ENCODE results near the gene SMIM21.

SMIM21 gene

DNA sequence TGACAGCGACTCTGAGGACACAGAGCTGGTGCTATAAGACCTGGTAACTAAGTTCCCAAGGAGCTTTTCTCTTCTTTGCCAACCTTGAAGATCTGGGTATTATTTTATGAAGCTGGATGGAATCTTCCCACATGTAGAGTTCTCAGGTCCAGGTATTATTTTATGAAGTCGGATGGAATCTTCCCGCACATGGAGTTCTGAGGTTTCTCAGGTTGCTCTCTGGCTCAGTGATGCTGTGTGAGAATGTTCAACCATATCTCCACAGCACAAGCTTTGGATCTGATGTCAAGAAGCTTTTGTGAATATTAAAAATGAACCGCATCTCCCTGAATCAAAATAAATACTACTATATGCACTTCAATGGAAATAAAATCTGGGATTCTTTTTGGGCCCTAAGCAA is at the start of gene SMIM21:
SMIM21 (minus strand) TSS at position 101 of the 400 bp plus-strand sequence. CDS start 140 bp downstream, outside the sequence.
- TF ChIP-seq GATA3 (IDR thresholded peaks at IDR 0.05; ENCODE audit: low read depth, low read length) (no peak), GATA2 (IDR thresholded peaks at IDR 0.05; ENCODE audit: low read depth, low read length) (no peak)

DNA sequence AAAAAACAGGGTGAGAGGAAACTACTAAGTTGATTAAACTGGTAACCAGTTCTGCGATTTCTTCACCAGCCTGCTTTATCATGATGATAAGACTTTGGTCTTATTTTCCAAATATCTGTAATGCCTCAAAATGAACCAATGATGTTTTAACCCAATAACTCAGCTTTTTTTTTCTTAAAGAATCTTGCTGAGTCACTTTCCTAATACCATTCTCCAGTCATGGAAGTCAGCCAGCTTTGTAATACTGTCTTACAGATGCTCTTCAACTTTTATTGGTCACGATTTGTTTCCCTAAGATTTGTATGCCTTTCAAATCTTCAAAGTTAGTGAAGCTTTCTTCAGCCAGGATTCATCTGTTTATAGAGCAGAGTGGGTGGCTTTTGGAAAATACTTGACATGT is 47.7 kb upstream of the SMIM21 start:
- TF ChIP-seq GATA2 (IDR thresholded peaks at IDR 0.05; ENCODE audit: low read depth, low read length): no peak
- TF ChIP-seq GATA3 (IDR thresholded peaks at IDR 0.05; ENCODE audit: low read depth, low read length): no peak

DNA sequence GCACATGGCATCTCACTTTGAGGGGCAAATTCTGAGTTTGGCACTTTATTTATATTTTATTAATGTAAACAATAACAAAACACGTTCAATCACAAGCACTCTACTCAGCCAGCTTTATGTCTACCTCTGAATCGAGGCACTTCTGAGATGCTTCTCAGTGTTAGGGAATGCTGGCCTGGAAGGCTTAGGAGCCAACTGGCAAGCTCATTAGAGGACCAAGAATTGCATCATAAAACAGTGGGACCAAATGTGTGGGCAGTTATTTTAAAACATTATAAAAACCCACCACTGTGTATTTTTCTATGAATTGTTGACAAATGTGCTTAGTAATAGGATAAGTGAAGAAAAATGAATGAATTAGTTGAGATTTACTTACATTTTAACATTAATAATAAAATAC is 46.8 kb upstream of the SMIM21 start:
- TF ChIP-seq GATA2 (IDR thresholded peaks at IDR 0.05; ENCODE audit: low read depth, low read length): no peak
- no peak for TF ChIP-seq GATA3 (IDR thresholded peaks at IDR 0.05; ENCODE audit: low read depth, low read length)

DNA sequence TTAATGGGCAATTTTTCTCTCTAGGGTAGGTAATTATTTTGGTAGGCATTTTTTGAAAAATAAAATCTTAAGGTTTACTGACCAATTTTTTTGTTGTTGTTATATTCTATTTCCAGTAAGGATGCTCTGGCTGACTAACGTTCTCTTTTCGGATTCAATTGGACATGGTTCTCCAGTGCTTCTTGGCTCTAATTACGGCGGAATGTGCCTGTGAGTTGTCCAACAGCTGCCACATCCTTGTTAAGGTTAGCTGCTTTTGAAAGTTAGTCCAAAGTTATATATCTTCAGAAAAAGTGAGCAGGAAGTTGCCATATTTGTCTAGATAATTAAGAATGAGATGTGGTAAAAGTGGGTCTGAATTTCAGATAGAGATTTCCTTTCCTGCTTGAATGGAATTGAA is 45.8 kb upstream of the SMIM21 start:
- TF ChIP-seq GATA3 (IDR thresholded peaks at IDR 0.05; ENCODE audit: low read depth, low read length): no peak
- no peak for TF ChIP-seq GATA2 (IDR thresholded peaks at IDR 0.05; ENCODE audit: low read depth, low read length)

DNA sequence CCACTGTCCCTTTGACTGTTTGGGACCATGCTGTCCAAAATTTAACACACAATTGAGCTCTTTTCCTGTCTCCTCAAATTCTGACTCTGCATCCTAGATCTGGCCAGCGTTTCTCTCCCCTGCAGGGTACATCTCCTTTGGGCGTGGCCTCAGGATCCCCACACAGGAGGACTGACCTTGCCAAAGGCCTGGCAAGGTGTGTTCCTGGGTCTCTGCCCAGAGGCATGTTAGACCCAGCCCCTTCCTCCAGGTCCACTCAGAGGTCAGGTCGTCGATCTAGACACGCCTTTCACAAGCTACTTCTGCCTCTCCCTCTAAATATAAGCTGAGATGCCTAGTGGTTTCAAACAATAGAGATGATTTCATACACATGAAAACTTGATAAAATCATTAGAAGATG is 45.4 kb upstream of the SMIM21 start:
- TF ChIP-seq GATA2 (IDR thresholded peaks at IDR 0.05; ENCODE audit: low read depth, low read length) (no peak), GATA3 (IDR thresholded peaks at IDR 0.05; ENCODE audit: low read depth, low read length) (no peak)

DNA sequence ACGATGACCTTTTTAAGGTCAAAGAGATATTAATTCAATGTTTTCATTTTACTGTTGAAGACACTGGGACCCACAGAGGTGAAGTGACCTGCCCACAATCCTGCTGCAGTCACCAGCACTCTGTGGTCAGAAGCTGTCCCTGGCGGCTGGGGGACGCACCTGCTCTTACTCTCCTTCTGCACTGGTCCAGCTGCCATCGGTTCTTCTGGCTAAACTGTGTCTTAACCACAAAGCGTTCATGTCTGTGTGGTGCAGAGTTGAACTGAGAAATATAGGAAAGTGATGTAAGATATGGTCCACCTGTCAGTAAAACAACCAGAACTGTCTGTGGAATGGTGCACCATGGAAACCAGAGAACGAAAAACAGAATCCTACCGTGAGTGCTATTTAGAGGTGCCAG is 44.9 kb upstream of the SMIM21 start:
- TF ChIP-seq GATA3 (IDR thresholded peaks at IDR 0.05; ENCODE audit: low read depth, low read length): no peak
- no peak for TF ChIP-seq GATA2 (IDR thresholded peaks at IDR 0.05; ENCODE audit: low read depth, low read length)

DNA sequence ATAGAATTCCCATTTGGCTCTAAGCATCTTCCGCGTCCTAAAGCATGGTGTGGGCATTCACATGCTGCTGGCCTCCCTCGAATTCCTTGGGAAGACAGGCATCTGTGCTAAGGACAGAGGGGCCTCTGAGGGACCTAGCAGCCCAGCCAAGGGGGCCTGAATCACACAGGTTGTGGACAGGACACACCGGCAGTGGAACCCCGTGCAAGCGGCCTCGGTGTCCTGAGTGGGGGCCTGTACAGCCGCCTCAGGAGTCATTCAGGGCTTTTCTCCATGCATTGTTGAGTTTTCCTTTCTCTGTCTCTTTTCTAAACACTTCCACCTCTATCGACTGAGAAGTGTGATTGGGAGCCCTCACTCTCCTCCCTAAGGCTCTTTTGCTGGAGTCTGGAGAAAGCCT is 44.3 kb upstream of the SMIM21 start:
- TF ChIP-seq GATA2 (IDR thresholded peaks at IDR 0.05; ENCODE audit: low read depth, low read length) (no peak), GATA3 (IDR thresholded peaks at IDR 0.05; ENCODE audit: low read depth, low read length) (no peak)

DNA sequence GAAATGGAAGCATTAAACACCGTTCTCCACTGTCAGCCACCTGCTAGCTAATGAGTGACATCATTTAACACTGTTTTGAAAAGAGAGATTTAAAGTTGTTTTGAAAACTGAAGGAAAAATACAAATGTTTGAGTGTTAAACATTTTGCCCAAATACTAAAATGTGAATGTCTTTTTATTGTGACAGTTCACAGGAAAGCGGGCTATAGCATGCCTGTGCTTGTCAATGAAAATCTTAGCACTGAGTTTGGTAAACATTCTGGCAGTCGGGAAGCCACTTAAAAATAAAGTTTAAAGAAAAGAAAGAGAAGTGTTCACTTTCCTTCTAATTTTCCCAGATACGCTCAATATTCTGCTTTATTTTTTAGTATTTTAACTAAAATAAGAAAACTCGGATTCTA is 40.3 kb upstream of the SMIM21 start:
- no peak for TF ChIP-seq GATA2 (IDR thresholded peaks at IDR 0.05; ENCODE audit: low read depth, low read length)
- no peak for TF ChIP-seq GATA3 (IDR thresholded peaks at IDR 0.05; ENCODE audit: low read depth, low read length)

DNA sequence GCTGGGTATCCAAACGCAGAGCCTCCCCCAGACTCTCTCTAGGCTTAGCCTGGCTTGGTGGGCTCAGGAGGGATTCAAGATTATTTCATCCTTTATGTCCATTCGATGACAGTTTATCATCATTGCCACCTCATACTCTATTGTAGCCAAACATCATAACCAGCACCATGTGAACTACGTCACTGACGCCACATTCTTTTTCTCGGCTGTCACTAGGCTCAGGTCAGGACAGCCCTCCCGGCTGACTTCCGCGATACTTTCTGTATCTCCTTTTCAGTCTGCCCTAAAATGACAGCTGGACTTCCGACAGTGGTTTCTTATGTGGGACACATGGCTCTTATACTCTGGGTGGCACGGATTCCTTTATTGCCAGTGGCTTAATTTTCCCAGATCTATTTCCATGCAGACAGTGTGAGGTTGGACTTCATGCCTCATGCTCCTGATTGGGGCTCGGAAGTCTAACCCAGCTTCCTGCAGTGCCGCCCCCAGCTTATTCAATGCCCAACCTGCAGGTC is 39.8 kb upstream of the SMIM21 start:
- TF ChIP-seq GATA3 (IDR thresholded peaks at IDR 0.05; ENCODE audit: low read depth, low read length) (no peak), GATA2 (IDR thresholded peaks at IDR 0.05; ENCODE audit: low read depth, low read length) (no peak)

DNA sequence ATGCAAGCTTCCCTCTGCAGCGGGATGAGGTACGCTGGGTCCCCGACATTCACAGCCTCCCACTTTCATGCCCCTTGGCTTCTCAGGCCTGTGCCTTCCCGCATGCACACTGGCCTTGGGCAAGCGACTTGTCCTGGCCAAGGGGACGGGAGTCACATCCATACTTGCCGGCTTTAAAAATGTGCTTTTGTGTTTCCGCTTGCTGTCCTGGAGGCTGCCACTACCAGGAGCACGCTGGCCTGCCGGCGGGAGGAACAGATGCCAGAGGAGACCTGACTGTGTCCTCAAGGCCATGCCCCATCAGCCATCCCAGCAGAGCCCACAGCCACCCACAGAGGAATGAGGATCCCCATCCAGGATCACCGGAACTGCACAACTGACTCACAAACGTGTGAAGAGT is 36.9 kb upstream of the SMIM21 start:
- TF ChIP-seq GATA2 (IDR thresholded peaks at IDR 0.05; ENCODE audit: low read depth, low read length) (no peak), GATA3 (IDR thresholded peaks at IDR 0.05; ENCODE audit: low read depth, low read length) (no peak)

DNA sequence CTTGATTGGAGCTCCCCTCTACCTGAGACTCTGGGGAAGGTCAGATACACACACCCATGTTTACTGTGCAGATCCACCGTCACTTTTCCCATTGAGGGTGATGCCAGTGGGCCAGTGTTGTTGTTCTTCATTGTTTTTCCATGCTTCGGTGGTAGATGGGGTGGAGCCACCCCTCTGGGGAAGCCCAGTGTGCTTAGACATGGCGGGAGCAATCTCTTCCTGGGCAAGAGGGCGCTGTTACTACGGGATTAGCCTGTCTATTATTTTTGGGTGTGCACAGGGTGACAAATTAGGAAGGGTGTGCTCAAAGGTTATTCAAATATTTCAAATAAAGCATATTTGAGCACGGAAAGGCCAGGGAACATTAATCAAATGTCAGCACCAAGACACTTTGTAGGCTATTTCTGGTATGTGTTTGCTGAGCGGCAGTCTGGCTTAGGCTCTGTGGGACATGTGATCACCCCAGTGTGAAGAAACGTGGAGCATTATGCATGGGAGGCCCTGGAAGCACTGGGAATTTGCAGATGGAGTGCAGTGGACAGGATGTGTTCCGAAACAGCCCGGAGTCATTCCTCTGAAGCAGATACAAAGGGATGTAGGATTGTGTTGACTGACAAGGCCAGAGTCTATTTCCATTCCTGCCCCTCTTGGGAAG is 34.8 kb upstream of the SMIM21 start:
- TF ChIP-seq GATA2 (IDR thresholded peaks at IDR 0.05; ENCODE audit: low read depth, low read length): no peak

DNA sequence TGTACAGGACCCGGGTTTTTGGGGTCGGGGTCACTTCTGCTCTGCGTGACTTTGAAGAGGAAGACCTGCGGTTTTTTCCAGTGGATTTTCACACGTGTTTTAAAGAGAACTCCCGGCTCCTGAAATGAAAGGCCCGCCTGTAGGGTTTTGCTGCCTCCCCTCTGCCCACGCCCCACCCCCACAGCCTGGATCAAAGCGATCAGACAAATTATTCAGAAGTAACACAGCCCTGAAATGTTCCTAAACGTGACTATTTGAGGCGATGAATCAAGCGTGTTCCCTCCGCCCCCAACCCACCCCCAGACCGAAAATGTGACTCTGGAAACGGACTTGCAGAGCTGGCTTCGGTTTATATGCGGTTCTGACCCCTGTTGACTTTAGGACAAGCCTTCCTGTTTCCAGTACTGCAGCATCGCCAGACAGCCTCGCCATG is 28.7 kb upstream of the SMIM21 start:
- TF ChIP-seq GATA2 (IDR thresholded peaks at IDR 0.05; ENCODE audit: low read depth, low read length): no peak
- no peak for TF ChIP-seq GATA3 (IDR thresholded peaks at IDR 0.05; ENCODE audit: low read depth, low read length)

DNA sequence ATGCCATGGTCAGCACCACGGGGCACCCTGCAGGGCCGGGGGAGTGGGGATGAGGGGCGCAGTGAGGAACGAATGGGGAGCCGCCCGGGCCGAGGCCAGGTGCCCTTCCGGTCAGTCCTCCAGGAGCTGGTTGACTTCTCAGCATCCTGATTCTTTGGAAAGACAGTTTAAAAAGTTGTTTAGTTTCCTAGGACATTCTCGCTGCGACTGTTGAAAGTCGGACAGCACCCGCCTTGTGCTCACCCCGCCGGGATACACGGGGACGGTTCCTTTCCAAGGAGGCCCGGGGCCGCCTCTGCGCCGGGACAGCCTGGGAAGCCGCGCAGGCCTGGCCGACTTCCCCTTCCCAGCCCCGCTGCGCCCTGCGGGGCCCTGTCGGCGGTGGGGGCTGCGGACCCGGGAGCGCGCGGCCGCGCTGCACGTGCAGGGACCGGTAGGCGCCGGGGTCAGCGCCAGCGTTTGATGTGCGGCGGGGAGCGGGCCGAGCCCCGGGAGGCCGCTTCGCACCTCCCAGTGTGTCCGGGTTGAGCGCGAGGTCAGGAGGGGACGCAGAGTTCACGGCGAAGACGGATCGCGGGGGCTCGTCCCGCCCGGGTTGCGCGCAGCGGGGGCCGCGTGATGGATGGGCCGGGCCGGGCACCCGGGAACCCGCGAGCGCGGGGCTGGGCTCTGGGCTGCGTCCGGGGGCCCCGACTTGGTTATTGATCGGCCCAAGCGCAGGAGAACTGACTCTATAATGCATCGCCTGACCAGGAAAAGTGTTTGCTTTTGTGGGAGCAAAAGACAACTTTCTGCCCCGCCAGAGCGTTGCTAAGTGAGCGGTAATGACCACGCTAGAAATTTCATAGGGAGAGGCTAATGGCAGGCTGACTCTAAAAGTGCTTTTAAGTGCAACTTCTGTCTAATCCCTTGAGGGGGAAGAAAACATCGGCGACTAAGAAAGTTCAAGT is 28.0 kb upstream of the SMIM21 start:
- no peak for TF ChIP-seq GATA2 (IDR thresholded peaks at IDR 0.05; ENCODE audit: low read depth, low read length)
- no peak for TF ChIP-seq GATA3 (IDR thresholded peaks at IDR 0.05; ENCODE audit: low read depth, low read length)

DNA sequence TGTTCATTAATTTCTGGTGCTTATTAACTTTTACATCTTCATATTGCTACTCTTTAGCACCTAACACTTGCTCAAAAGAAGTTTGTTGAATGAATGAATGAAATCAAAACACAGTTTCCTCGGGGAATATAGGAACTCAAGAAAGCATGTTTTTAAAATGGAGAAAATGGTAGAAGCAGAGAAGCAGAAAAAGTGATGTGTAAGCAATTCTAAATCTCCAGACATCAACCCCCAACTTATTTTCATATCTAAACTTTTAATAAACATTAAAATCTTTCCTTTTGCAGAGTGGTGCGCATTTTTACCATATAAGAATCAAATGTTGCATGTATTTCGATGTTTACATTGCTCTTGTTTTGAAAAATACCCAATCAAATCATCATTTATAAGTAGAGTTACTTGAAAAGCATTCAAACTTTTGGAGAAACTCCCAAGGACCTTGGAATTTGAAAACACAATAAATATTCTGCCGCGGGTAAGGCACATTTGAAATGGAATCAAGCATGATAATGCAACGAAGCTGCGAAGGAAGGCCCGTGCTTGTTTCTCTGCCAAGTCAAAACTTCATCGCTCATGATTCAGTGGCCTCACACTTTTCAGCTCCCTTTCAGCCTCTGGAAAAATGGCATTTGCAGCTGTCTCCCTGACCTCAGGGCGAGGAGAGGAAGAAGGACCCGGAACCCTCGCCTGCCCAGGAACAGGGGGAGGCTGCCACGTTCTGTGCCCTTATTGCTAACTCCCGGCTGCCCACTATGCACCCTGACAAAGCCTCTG is 26.7 kb upstream of the SMIM21 start:
- no peak for TF ChIP-seq GATA2 (IDR thresholded peaks at IDR 0.05; ENCODE audit: low read depth, low read length)
- no peak for TF ChIP-seq GATA3 (IDR thresholded peaks at IDR 0.05; ENCODE audit: low read depth, low read length)

All from SH-SY5Y (cell line).